Measurements from ENCODE around the gene MAEA.

MAEA gene

DNA sequence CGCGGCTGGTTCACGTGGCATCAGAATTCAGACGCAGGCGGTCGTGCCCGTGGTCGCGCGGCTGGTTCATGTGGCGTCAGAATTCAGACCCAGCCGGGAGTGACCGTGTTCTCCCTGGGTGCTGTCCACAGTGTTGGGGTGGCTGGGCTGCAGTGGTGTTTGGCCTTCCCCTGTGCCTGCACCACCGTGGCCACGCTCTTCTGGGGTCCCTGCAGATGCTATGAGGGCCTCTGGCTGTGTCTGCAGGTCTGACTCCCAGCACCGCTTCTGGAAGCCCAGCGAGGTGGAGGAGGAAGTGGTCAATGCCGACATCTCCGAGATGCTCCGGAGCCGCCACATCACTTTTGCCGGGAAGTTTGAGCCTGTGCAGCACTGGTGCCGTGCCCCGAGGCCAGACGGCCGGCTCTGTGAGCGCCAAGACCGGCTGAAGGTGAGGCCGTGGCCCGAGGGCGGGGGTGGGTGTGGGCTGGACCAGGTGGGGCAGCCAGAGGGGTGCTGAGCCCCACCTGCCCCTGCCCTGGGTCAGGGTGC lies 90.2 kb downstream of the MAEA start:
- Mint-ChIP-seq H3K4me1 (ENCODE audit: low read depth) (no peaks in the 10 kb centered on the region), H3K27ac (no peak overlapping the region), H3K9me3 (ENCODE audit: low read depth) (no peaks in the 10 kb centered on the region), H3K36me3 (no peaks in the 10 kb centered on the region), H3K4me3 (no peak overlapping the region), H3K27me3 (no peaks in the 10 kb centered on the region)

DNA sequence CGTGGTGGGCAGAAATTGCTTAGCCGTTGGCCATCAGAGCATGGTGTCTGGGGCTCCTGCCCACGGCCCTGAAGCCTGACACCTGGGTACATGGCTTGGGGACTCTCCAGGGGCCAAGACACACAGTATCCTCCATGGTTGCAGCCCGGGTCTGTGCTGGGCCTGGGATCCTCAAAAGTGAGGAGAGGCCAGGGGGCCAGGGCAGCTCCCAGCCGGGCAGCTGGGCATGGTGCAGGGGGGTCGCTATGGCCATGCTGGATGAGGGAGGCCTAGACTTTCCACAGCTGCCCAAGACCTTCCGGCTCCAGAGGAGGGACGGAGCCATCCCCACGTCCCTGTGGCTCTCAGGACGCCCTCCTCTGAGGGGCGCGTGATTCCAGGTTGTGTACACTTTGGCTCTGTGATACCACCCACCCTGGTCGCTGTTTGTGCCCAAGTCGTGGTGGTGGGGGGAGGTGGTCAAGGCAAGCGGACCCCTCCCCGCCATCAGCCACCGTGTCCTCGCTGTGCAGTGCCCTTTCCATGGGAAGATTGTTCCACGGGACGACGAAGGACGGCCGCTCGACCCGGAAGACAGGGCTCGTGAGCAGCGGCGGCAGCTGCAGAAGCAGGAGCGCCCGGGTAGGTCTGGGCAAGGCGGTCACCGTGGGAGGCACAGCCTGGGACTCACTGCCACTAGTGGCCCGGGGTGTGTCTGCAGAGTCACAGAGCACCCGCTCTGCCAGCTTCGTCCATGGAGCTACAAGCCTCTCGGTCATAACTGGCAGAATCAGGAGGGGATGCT lies 90.9 kb downstream of the MAEA start:
- H3K27ac Mint-ChIP-seq: no peak overlapping the region
- H3K4me3 Mint-ChIP-seq: no peak overlapping the region
- no peaks in the 10 kb centered on the region for H3K4me1 Mint-ChIP-seq (ENCODE audit: low read depth)
- H3K27me3 Mint-ChIP-seq: no peaks in the 10 kb centered on the region
- no peaks in the 10 kb centered on the region for H3K9me3 Mint-ChIP-seq (ENCODE audit: low read depth)
- H3K36me3 Mint-ChIP-seq: no peaks in the 10 kb centered on the region

DNA sequence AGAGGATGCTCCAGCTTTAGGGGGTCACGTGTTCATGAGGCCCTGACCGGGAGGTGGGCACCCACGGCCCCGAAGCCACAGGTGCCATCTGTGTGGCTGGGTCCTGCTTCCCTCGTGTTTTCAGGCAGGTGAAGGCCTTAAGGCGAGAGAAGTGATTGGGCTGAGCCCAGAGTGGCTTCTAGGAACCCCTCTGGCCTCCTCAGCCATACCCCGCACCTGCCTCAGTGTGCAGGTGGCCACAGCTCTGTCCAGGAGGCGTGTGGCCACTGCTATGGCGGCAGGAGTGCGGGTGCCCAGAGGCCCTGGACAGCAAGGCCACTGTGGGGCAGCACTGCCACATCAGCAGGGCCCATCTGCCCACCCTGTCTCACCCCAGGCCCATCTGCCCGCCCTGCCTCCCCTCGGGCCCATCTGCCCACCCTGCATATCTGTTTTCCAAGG lies 91.5 kb downstream of the MAEA start:
- Mint-ChIP-seq H3K27me3 (no peaks in the 10 kb centered on the region), H3K4me3 (no peak overlapping the region), H3K36me3 (no peaks in the 10 kb centered on the region), H3K9me3 (ENCODE audit: low read depth) (no peaks in the 10 kb centered on the region), H3K27ac (no peak overlapping the region), H3K4me1 (ENCODE audit: low read depth) (no peaks in the 10 kb centered on the region)

DNA sequence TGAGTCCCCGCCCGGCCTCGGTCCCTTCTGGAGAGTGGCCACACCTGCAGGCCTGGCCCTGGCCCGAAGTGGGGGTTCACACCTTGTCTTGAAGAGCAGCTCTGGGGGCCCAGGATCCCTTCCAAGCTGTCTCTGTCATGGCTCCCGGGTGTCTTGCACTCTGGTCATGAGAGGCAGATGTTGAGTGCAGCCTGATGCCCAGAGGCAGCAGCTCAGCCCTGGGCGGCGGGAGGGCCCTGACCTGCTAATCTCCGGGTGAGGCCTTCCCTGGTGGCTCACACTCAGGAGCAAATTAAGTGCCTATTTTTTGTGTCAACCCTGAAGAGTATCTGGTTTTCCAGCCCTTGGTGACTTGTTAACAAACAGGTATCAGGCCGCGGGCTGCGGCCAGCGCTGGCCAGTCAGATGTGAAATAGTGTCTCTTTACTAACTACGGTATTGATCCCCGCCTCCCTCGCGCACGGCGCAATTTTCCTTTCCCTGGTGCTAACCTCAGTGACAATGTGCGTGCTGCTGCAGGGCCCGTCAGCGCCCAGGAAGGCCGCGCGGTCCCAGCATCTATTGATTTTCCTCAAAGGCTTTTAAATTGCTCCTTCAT lies 92.4 kb downstream of the MAEA start:
- Mint-ChIP-seq H3K27ac (no peak overlapping the region), H3K36me3 (peaks cover 4% of the 10 kb centered on the region), H3K4me3 (no peak overlapping the region)

DNA sequence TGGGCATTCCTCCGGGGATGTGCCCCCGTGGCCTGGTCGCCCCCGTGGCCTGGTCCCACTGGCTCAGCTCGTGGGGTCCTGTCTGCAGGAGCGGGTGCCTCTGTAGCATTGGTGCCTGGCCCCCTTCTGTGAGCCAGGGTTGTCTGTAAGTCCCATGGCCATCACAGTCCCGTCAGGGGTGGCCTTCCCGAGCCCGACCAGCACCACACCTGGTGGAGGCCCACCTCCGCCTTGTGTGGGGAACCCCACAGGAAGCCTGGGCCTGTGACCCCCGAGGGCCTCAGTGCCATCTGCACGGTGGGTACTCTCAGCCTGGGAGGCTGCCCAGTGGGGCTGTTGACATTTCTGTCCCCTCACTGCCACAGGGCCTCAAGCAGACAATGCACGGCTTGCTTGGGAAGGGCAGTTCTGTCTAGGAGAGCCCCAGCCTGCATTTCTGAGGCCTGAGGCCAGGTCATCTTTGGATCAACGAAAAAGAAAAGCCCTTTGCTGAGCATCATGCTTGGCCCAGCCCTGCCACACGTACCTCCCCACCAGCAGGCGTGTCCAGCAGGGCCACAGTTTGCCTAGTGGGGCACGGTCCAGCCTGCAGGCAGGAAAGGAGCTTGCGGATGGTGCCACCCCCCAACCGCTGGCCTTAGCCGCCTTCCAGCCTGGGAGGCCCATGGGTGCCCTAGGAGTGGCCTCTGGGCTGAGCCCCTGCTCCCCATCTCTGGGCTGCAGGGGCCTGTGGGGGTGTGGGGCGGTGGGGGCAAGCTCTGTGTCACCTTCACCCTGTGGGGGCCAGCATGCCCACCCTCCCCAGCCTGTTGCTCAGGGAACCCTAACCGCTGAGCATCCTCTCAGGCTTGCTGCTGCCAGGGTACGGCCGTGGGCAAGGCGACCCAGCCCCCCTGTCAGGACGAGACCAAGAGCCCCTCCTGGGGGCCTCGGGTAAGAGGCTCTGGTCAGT lies 93.4 kb downstream of the MAEA start:
- Mint-ChIP-seq H3K4me3 (no peak overlapping the region), H3K36me3 (peaks cover 11% of the 10 kb centered on the region), H3K4me1 (ENCODE audit: low read depth) (no peaks in the 10 kb centered on the region), H3K27me3 (no peaks in the 10 kb centered on the region), H3K9me3 (ENCODE audit: low read depth) (no peaks in the 10 kb centered on the region), H3K27ac (no peak overlapping the region)

More for the DNA sequence above, 92.4 kb downstream of the MAEA start:
- no peaks in the 10 kb centered on the region for H3K27me3 Mint-ChIP-seq
- H3K4me1 Mint-ChIP-seq (ENCODE audit: low read depth): no peaks in the 10 kb centered on the region
- H3K9me3 Mint-ChIP-seq (ENCODE audit: low read depth): no peaks in the 10 kb centered on the region

DNA sequence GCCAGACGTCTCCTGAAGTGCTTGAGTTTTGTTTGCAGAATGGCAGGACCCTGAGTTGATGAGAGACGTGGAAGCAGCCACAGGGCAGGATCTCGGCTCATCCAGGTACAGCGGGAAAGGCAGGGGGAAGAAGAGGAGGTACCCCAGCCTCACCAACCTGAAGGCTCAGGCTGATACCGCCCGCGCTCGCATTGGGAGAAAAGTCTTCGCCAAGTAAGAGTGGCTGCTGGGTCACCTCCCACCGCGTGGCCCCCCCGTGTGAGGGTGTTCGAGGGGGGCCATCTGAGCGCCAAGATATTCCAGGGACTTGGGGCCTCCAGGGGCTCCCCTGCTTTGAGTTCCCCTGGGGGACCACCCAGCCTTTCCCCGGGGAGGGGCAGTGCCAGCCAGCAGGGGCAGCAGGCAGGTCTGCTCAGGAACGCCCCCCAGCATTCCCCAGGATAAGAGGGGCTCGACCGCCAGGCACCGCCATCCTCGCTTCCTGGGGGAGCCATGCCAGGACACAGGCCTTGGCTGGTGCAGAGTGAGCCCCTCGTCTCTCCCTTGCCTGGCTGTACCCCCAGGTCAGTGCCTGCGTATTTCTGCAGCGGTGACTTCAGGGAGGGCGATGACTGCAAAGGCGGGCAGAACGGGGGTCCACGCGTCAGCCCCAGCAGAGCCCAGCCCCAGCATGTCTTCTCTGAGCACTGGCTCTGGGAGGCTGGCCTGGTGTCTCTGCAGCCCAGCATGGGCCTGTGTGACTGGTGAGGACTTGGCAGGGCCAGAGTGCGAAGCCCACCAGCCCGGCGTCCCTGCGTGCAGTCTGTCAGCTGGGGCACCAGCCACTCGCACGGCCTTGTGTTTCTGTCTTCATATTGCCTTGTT lies 94.3 kb downstream of the MAEA start:
- Mint-ChIP-seq H3K36me3 (peaks cover 15% of the 10 kb centered on the region), H3K9me3 (ENCODE audit: low read depth) (peaks cover 6% of the 10 kb centered on the region), H3K27ac (no peak overlapping the region), H3K4me3 (no peak overlapping the region), H3K4me1 (ENCODE audit: low read depth) (no peaks in the 10 kb centered on the region), H3K27me3 (no peaks in the 10 kb centered on the region)

DNA sequence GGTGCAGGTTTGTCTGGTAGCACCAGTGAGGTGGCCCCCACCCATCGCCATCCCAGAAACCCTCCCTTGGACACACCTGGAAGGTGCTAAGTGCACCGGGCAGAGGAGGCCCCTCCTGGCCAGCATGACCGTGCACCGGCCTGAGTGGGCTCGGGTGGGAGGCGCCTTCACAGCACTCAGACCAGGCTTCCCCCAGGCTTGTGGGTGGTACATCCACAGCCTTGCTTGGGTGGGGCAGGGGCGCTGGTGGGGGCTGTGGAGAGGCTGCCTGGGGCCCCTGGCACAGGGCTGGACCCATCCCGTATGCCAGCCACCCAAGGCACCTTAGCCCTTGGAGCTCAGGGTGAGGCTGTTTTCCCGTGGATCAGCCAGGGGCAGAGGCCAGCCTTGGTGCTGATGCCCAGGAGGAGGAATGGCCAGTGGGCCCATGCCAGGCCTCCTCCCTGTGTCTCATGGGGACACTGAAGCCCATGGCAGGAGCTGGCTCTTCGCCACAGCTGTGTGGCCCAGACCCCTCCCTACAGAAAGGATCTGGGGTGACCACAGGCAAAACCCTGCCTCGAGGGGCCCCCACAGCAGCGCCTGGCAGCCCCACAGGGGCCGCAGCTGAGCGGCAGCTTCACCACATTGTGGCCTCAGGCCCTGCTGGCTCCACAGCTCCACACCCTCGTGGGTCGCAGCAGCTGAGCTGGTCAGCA lies 95.1 kb downstream of the MAEA start:
- Mint-ChIP-seq H3K27ac (no peak overlapping the region), H3K4me1 (ENCODE audit: low read depth) (no peaks in the 10 kb centered on the region), H3K9me3 (ENCODE audit: low read depth) (peaks cover 6% of the 10 kb centered on the region), H3K27me3 (no peaks in the 10 kb centered on the region), H3K4me3 (no peak overlapping the region), H3K36me3 (peaks cover 20% of the 10 kb centered on the region)

DNA sequence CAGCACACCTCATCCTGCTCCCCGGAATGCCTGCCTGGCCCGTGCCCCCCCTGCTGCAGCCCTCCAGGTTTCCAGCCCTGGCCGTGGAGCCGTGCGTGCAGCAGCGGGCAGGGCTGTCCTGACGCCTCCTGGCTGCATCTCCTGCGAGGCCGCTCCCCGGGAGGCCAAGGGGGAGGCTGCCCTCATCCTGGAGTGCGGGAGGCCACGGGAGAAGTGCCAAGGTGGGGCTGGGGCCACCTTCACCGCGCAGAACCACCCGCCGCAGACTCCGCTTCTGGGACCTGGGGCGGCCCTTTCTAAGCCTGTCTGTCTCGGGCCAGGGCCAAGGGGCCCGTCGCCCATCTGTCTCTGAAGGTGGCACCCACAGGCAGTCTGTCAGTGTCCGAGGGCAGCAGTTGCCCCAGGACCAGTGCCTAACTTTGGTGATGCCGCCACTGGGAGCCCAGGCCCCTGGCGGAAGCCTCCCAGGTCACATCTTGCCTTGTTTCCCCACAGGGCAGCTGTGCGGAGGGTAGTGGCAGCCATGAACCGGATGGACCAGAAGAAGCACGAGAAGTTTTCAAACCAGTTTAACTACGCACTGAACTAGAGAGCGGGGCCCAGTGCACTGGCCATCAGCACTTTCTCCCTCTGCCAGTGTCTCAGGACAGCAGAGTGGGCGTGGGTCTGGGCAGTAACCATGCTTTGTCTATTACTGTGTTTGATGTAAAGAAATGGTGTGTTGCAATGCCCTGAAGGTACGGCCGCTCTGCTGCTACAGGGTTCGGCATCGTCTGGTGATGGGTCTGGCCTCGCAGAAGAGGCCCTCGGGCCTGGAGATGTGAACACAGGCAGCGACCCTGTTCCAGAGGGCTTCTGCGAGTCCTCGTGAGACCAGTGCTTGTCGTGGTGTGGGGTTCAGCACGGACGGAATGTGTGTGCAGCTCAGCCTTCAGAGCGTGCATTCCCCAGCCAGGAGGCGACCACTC lies 96.0 kb downstream of the MAEA start:
- no peaks in the 10 kb centered on the region for H3K4me1 Mint-ChIP-seq (ENCODE audit: low read depth)
- peaks cover 6% of the 10 kb centered on the region for H3K9me3 Mint-ChIP-seq (ENCODE audit: low read depth)
- peaks cover 23% of the 10 kb centered on the region for H3K36me3 Mint-ChIP-seq
- H3K4me3 Mint-ChIP-seq: no peak overlapping the region
- no peak overlapping the region for H3K27ac Mint-ChIP-seq
- no peaks in the 10 kb centered on the region for H3K27me3 Mint-ChIP-seq
